Activated CD8-positive, alpha-beta T cell treated with anti-CD3 and anti-CD28 coated beads, Interleukin-2, amount 10 ng/mL, durations not matched to agents 7 days and 5 days (primary cell): ENCODE data around the gene PPP3R1. TPM values are rescaled to one million over a fixed set of nuclear protein-coding genes. Genes with fewer than 3 reads are reported as not detected.

Experiments
- ATAC-seq: fragments of 150-1000 bp; cut with Tn5 transposase; one replicate; pipeline ENCODE4 v1.10.0; 2021; ENCODE audit warnings: moderate library complexity
- CTCF ChIA-PET: fragments of 350-600 bp; sonication (Branson Sonifier 250); formaldehyde crosslinking; loops from one replicate; lab custom pipeline; 2021; ENCODE audit warnings: antibody characterized with exemption; lab: Charles Lee
- POLR2A ChIA-PET: fragments of 350-600 bp; sonication (Branson Sonifier 250); formaldehyde crosslinking; loops from one replicate; lab custom pipeline; 2021; ENCODE audit warnings: antibody characterized with exemption; lab: Charles Lee
- DNase-seq: peaks from one replicate; pipeline ENCODE4 v3.0.0-alpha.2; 2020
- H3K27ac Mint-ChIP-seq: one replicate; pipeline ENCODE4 v1.8.0; 2021; ENCODE audit warnings: mild to moderate bottlenecking, mixed read lengths
- H3K27me3 Mint-ChIP-seq: one replicate; pipeline ENCODE4 v1.8.0; 2021; ENCODE audit warnings: low read depth, mixed read lengths
- H3K36me3 Mint-ChIP-seq: one replicate; pipeline ENCODE4 v1.8.0; 2021; ENCODE audit warnings: low read depth, mixed read lengths
- H3K4me1 Mint-ChIP-seq: one replicate; pipeline ENCODE4 v1.8.0; 2021; ENCODE audit warnings: low read depth, mixed read lengths
- H3K4me3 Mint-ChIP-seq: one replicate; pipeline ENCODE4 v1.8.0; 2021; ENCODE audit warnings: mild to moderate bottlenecking, mixed read lengths
- H3K9me3 Mint-ChIP-seq: one replicate; pipeline ENCODE4 v1.8.0; 2022; ENCODE audit warnings: mixed read lengths; ENCODE audit not compliant: insufficient read depth
- total RNA-seq, 2 experiments: library from RNA; stranded (reverse); gene quantifications; one replicate each; pipeline ENCODE4 v1.2.3, GENCODE V29; 2021

The PPP3R1 gene
- total RNA-seq, 2 experiments from 2014 or later = 67.6 to 71.8 TPM

- Mint-ChIP-seq H3K9me3 (no peaks in the 10 kb centered on the region), H3K27me3 (no peaks in the 10 kb centered on the region), H3K36me3 (peaks cover 5% of the 10 kb centered on the region), H3K4me3 (no peak overlapping the region), H3K27ac (peak overlapping the region; percentile 3), H3K4me1 (peaks cover 23% of the 10 kb centered on the region)
- CTCF ChIA-PET = interaction anchor here (0.8 to 1.5 kb wide), 6 partner anchors 12 to 109 kb away, joined by 3 to 4 read pairs (median 3); no protein-coding TSS in a partner anchor
- POLR2A ChIA-PET = no interaction called here
- DNase-seq (no peak), ATAC-seq (no peak)
Measured at GRCh38 chr2:68231061-68231372, 21.3 kb downstream of the PPP3R1 start.

DNA sequence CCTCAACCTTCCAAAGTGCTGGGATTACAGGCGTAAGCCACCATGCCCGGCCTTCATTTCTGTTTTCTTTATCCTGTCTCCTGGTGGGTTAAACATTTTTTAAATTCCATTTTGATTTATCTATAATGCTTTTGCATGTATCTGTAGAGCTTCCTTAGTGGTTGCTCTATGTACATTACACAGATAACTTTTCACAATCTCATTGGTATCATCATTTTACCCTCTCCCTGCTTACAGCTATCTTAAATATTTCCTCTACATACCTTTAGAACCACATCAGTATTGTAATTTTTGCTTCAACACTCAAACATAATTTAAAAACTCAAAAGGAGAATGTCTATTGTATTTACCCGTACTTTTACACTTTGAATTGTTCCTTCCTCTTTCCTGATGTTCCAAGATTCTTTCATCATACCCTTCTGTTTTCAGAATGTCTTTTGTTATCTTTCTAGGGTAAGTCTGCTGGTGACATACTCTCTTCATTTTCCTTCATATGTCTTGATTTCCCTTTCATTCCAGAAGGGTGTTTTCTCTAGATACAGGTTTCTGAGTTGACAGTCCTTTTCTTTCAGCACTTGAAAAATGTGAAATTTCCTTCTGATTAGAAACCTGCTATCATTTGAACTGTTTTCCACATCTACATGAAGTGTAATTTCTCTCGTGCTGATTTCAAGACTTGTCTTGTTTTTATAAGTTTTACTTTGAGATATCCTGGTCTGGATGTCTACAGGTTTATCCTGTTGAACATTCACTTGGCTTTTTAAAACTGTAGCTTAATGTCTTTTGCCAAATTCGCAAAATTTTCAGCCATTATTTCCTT, 21.9 kb downstream of the PPP3R1 start:
- POLR2A ChIA-PET = no interaction called here
- Mint-ChIP-seq H3K27me3 (no peaks in the 10 kb centered on the region), H3K36me3 (peaks cover 5% of the 10 kb centered on the region), H3K4me3 (no peak overlapping the region), H3K4me1 (peaks cover 28% of the 10 kb centered on the region), H3K9me3 (no peaks in the 10 kb centered on the region), H3K27ac (peak overlapping the region; percentile 3)
- no peak for ATAC-seq
- CTCF ChIA-PET = interaction anchor here (0.8 to 1.5 kb wide), 6 partner anchors 11 to 108 kb away, joined by 3 to 4 read pairs (median 3); no protein-coding TSS in a partner anchor
- no peak for DNase-seq

DNA sequence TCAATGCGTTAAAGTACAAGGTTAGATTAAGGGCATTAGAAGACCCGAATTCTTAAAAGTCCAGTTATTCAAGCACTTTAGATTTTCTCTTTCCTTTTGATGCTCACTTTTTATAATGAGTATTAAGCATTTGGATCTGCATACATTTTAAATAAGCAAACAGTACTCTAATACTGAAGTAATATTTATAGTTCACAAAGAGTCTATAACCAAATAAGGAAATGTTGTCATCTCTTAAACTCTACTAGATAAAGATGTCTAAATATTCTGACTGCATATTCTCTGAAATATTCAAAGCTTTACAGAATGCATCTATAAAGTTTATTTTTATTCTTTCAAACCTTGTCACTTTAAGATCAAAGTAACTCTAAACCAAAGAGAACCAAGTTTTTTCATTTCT, 25.5 kb downstream of the PPP3R1 start:
- POLR2A ChIA-PET = no interaction called here
- Mint-ChIP-seq H3K4me1 (peaks cover 37% of the 10 kb centered on the region), H3K27ac (no peak overlapping the region), H3K9me3 (no peaks in the 10 kb centered on the region), H3K4me3 (no peak overlapping the region), H3K27me3 (no peaks in the 10 kb centered on the region), H3K36me3 (peaks cover 16% of the 10 kb centered on the region)
- ATAC-seq (no peak), DNase-seq (no peak)
- CTCF ChIA-PET = interaction anchor here (1.2 kb wide), 1 partner anchor 24 kb away, joined by 4 read pairs; no protein-coding TSS in a partner anchor

DNA sequence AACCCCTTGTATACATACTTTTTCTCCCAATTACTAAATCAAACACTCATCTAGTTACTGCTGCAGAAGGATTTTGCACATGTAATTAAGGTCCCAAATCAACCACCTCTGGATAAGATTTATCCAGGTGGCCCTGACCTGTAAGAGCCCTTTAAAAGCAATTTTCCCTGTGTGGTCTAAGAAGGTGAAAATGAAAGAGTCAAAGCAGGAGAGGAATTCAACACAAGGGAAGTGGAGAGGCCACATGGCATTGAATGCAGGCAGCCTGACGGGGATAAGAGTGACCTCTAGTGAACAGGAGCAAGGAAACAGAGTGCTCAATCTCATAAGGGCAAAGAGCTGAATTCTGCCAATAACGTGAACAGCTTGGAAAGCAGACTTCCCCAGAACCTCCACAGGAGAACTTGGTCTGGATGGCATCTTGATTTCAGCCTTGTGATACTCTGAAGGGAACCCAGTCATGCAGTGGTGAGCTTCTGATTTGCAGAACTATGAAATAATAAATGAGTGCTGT, 27.2 kb downstream of the PPP3R1 start:
- no peak overlapping the region for H3K4me3 Mint-ChIP-seq
- CTCF ChIA-PET = interaction anchor here (0.6 to 2.8 kb wide), 11 partner anchors 9 to 68 kb away, joined by 3 to 14 read pairs (median 3); a partner anchor contains a TSS
- H3K27ac Mint-ChIP-seq = no peak overlapping the region
- POLR2A ChIA-PET = no interaction called here
- peaks cover 16% of the 10 kb centered on the region for H3K36me3 Mint-ChIP-seq
- H3K9me3 Mint-ChIP-seq = no peaks in the 10 kb centered on the region
- ATAC-seq = no peak
- peak; percentile 28 for DNase-seq
- peaks cover 36% of the 10 kb centered on the region for H3K4me1 Mint-ChIP-seq
- no peaks in the 10 kb centered on the region for H3K27me3 Mint-ChIP-seq

- no peaks in the 10 kb centered on the region for H3K27me3 Mint-ChIP-seq
- peaks cover 20% of the 10 kb centered on the region for H3K36me3 Mint-ChIP-seq
- H3K9me3 Mint-ChIP-seq = no peaks in the 10 kb centered on the region
- peaks cover 41% of the 10 kb centered on the region for H3K4me1 Mint-ChIP-seq
- no peak overlapping the region for H3K4me3 Mint-ChIP-seq
- DNase-seq = no peak
- no peak for ATAC-seq
- ChIA-PET CTCF (interaction anchor here (1.3 to 2.8 kb wide), 3 partner anchors 16 to 101 kb away, joined by 3 to 14 read pairs (median 4); no protein-coding TSS in a partner anchor), POLR2A (no interaction called here)
- no peak overlapping the region for H3K27ac Mint-ChIP-seq
Measured at GRCh38 chr2:68223419-68223818, 28.9 kb downstream of the PPP3R1 start.

GRCh38 chr2:68222287-68222686, 30.0 kb downstream of the PPP3R1 start:
- Mint-ChIP-seq H3K27me3 (no peaks in the 10 kb centered on the region), H3K4me3 (no peak overlapping the region), H3K36me3 (peaks cover 20% of the 10 kb centered on the region), H3K27ac (no peak overlapping the region), H3K4me1 (peaks cover 43% of the 10 kb centered on the region), H3K9me3 (no peaks in the 10 kb centered on the region)
- ATAC-seq (no peak), DNase-seq (no peak)
- ChIA-PET POLR2A (no interaction called here), CTCF (interaction anchor here (0.6 to 1.2 kb wide), 4 partner anchors 25 to 432 kb away, joined by 3 to 6 read pairs (median 3); no protein-coding TSS in a partner anchor)

DNA sequence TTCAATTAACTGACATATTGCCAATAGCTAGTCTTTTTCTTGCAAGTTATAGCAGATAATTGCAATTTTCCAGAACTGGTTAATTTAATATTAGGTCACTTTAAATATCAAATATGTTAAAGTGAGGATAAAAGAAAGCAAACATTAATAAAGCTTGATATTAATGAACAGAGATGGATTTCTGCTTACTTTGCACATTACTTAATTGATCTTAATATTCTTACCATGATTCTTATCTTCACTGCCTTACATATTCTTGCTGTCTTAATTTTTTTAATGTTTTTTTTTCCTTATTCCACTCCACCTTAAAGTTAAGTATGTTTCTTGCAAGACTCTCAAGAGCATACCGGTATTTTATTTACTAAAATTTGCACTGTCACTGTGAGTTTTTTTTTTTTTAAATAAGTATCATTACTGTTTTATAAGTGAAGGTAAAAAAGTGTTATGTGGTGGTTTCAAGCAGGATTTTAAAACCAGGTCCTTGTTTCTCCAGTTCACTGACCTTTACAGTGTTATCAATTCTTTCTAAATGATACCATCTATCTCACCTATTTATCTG, 33.9 kb downstream of the PPP3R1 start:
- CTCF ChIA-PET = interaction anchor here (1.4 kb wide), 1 partner anchor 18 kb away, joined by 6 read pairs; no protein-coding TSS in a partner anchor
- no peak for DNase-seq
- POLR2A ChIA-PET = no interaction called here
- Mint-ChIP-seq H3K27ac (no peak overlapping the region), H3K4me1 (peaks cover 30% of the 10 kb centered on the region), H3K9me3 (no peaks in the 10 kb centered on the region), H3K27me3 (no peaks in the 10 kb centered on the region), H3K4me3 (no peak overlapping the region), H3K36me3 (peaks cover 33% of the 10 kb centered on the region)
- no peak for ATAC-seq

- POLR2A ChIA-PET = no interaction called here
- peaks cover 34% of the 10 kb centered on the region for H3K4me1 Mint-ChIP-seq
- peaks cover 38% of the 10 kb centered on the region for H3K36me3 Mint-ChIP-seq
- CTCF ChIA-PET = interaction anchor here (0.8 to 1.4 kb wide), 2 partner anchors 19 to 28 kb away, joined by 3 to 6 read pairs; no protein-coding TSS in a partner anchor
- no peaks in the 10 kb centered on the region for H3K27me3 Mint-ChIP-seq
- H3K4me3 Mint-ChIP-seq = no peak overlapping the region
- H3K27ac Mint-ChIP-seq = no peak overlapping the region
- H3K9me3 Mint-ChIP-seq = no peaks in the 10 kb centered on the region
- no peak for ATAC-seq
- DNase-seq = no peak
Measured at GRCh38 chr2:68217729-68218128, 34.6 kb downstream of the PPP3R1 start.

GRCh38 chr2:68216454-68217310, 35.6 kb downstream of the PPP3R1 start:
- Mint-ChIP-seq H3K4me3 (no peak overlapping the region), H3K4me1 (peaks cover 34% of the 10 kb centered on the region)
- POLR2A ChIA-PET = no interaction called here

GRCh38 chr2:68214381-68214780, 38.0 kb downstream of the PPP3R1 start:
- POLR2A ChIA-PET = no interaction called here
- DNase-seq (no peak), ATAC-seq (no peak)
- Mint-ChIP-seq H3K36me3 (peaks cover 41% of the 10 kb centered on the region), H3K4me1 (peaks cover 26% of the 10 kb centered on the region), H3K27me3 (no peaks in the 10 kb centered on the region), H3K27ac (no peak overlapping the region), H3K4me3 (no peak overlapping the region), H3K9me3 (no peaks in the 10 kb centered on the region)
- CTCF ChIA-PET = interaction anchor here (1.0 kb wide), 1 partner anchor 19 kb away, joined by 3 read pairs; no protein-coding TSS in a partner anchor

More at GRCh38 chr2:68216454-68217310, 35.6 kb downstream of the PPP3R1 start:
- H3K27me3 Mint-ChIP-seq = no peaks in the 10 kb centered on the region
- H3K36me3 Mint-ChIP-seq = peaks cover 39% of the 10 kb centered on the region
- no peak overlapping the region for H3K27ac Mint-ChIP-seq
- CTCF ChIA-PET = interaction anchor here (1.3 kb wide), 1 partner anchor 9 kb away, joined by 3 read pairs; no protein-coding TSS in a partner anchor
- no peak for DNase-seq
- no peak for ATAC-seq
- H3K9me3 Mint-ChIP-seq = no peaks in the 10 kb centered on the region

GRCh38 chr2:68206793-68207192, 45.5 kb downstream of the PPP3R1 start:
- H3K36me3 Mint-ChIP-seq = peaks cover 32% of the 10 kb centered on the region

More at GRCh38 chr2:68206793-68207192, 45.5 kb downstream of the PPP3R1 start:
- ChIA-PET CTCF (interaction anchor here (0.8 to 2.8 kb wide), 5 partner anchors 11 to 76 kb away, joined by 3 to 15 read pairs (median 5); no protein-coding TSS in a partner anchor), POLR2A (no interaction called here)
- Mint-ChIP-seq H3K4me1 (peaks cover 39% of the 10 kb centered on the region), H3K4me3 (no peak overlapping the region), H3K9me3 (no peaks in the 10 kb centered on the region), H3K27ac (peak overlapping the region; percentile 7), H3K27me3 (no peaks in the 10 kb centered on the region)
- DNase-seq (no peak), ATAC-seq (no peak)
